ENCODE measurements around the gene IPO13.

- TF ChIP-seq ZNF8 (CRISPR knock-in tag; IDR thresholded peaks at IDR 0.05) (no peak), ZC3H10 (CRISPR knock-in tag; IDR thresholded peaks at IDR 0.05) (no peak), PPARA (CRISPR knock-in tag; IDR thresholded peaks at IDR 0.05; ENCODE audit: borderline replicate concordance) (no peak), PATZ1 (CRISPR knock-in tag; IDR thresholded peaks at IDR 0.05; ENCODE audit: borderline replicate concordance) (no peak), RARB (CRISPR knock-in tag; IDR thresholded peaks at IDR 0.05) (no peak), CREB5 (CRISPR knock-in tag; IDR thresholded peaks at IDR 0.05; ENCODE audit: low read depth) (no peak), ZNF565 (CRISPR knock-in tag; conservative IDR thresholded peaks at IDR 0.05; ENCODE audit: low read depth) (no peak), TOX (CRISPR knock-in tag; IDR thresholded peaks at IDR 0.05; ENCODE audit: borderline replicate concordance) (no peak), ZFP30 (CRISPR knock-in tag; IDR thresholded peaks at IDR 0.05) (no peak), POU6F1 (CRISPR knock-in tag; IDR thresholded peaks at IDR 0.05; ENCODE audit: borderline replicate concordance, low read depth) (no peak)
Measured at GRCh38 chr1:43938892-43939587, 7.7 kb upstream of the IPO13 start.
